Stimulated activated CD8-positive, alpha-beta memory T cell treated with anti-CD3 and anti-CD28 coated beads, Interleukin-15, amount 100 ng/mL, for 48 hours (primary cell): ENCODE measurements around the gene UBR3.
"Not testable (repeated sequence)": the region's sequence is repeated elsewhere in the genome, so short reads cannot be mapped to it uniquely, and the experiment has no call there.

ENCODE experiments used
- DNase-seq, 2 donors: peaks; one replicate each; pipeline ENCODE4 v3.0.0-alpha.2; 2020; ENCODE audit warnings: low read depth in 2 of 2

The UBR3 gene

GRCh38 chr2:169955940-169956339 lies 128.7 kb downstream of the UBR3 start:
- DNase-seq = no peak

- DNase-seq = not testable (repeated sequence)
These were observed 130.0 kb downstream of the UBR3 start for GRCh38 chr2:169957219-169957618.

DNA sequence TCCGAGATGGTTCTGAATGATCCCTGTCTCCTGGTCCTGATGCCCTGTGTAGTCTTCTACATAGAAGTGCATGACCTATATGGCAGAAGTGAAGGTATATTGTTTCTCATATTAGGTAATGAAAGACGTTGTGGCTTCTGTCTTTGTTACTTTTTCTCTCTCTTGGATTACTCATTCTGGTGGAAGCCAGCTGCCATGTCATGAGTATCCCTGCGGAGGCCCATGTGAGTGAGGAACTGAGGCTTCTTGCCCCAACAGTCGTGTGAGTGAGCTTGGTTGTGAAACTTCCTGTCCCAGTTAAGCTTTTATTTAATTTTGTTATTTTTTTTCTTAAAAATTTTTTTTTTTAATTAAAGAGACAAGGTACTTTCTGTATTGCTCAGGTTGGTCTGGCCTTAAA lies 134.7 kb downstream of the UBR3 start:
- DNase-seq = no peak

DNA sequence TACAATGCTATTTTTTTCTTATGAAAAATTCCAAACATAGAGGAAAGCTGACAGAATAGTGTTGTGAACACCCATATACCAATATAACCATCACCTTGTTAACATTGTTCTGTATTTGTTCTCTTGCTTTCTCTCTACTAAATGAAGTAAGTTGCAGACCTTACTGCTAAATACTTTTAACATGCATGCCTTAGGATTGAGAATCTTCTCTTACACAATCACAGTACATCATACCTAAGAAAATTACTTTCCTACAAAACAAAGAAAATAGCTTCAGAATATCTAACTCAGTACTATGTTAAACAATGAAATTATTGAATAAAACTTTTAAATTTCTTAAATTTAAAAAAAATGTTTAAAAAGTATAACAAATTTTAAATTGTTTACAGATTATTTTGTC lies 136.5 kb downstream of the UBR3 start:
- DNase-seq = no peak

GRCh38 chr2:169964740-169965139 lies 137.5 kb downstream of the UBR3 start:
- no peak for DNase-seq

GRCh38 chr2:169965495-169965894 lies 138.2 kb downstream of the UBR3 start:
- DNase-seq = no peak

DNA sequence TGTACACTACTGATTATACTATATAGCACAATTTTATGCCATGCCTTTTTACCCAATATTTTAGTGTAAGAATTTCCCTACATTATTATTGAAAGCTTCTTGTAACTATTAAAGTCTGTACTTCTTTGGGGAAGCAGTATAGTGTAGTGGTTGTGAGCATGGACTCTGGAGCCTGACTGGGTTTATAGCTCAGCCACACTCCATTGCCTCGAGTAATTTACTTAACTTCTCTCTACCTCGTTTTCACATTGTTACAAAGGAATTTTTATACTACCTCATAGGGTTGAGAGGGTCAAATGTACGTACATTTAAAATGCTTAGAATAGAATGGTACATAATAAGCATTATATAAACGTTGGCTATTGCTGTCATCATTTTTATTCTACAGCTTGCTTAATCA lies 139.2 kb downstream of the UBR3 start:
- no peak for DNase-seq

- no peak for DNase-seq
These were observed 141.5 kb downstream of the UBR3 start for GRCh38 chr2:169968743-169969142.

DNA sequence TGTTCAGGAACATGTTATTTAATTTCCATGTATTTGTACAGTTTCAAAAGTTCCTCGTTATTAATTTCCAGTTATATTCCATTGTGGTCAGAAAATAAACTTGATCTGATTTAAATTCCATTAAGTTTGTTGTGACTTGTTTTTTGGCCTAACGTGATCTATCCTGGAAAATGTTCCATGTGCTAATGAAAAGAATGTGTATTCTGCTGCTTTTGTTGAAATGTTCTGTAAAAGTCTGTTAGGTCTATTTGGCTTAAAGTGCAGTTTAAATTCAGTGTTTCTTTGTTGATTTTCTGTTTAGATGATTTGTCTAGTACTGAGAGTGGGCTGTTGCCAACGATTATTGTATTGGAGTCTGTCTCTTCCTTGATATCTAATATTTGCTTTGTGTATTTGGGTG lies 148.0 kb downstream of the UBR3 start:
- DNase-seq = no peak

DNA sequence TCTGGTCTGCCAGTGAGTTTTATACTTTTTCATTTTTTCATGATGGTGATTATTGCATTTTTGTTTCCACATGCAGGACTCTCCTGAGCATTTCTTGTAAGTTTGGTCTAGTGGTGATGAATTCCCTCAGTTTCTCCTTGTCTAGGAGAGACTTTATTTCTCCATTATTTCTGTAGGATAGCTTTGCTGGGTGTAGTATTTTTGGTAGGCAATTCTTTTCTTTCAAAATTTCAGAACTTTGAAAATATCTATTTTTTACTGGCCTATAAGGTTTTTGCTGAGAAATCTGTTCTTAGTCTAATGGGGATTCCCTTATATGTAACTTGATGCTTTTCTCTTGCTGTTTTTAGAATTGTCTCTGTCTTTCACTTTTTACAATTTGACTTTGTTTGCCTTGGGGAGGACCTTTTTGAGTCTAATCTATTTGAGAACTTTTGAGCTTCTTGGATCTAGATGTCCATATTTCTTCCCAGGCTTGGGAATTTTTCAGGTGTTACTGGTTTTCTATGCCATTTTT lies 149.1 kb downstream of the UBR3 start:
- DNase-seq = no peak

GRCh38 chr2:169977530-169977929 lies 150.3 kb downstream of the UBR3 start:
- no peak for DNase-seq

DNA sequence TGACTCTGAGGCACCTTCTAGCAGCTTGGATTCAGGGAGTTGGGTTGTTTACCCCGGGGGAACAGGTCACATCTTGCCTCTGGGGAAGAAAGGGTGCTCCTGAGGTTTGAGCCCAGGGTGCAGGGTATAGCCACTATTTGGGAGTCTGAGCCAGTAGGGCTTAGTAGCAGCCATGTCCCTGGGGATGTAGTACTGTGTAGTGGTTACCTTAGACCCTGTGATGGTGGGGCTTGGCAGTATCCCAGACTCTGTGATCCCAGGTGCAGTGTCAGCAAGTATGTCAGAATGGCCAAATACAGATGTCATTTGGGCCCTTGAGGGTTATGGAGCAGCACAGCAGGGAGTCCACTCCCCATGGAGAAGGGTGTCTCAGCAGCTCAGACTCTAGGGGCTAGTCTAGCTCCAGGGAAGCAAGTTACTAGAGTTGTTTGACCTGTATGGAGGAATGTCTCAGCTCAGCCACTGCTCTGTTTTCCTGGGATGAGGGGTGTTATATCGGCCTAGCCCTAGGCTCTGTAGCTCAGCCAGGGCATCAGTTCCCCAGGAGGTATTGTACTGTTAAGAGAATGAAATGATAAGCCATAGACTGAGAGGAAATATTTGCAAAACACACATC lies 151.3 kb downstream of the UBR3 start:
- no peak for DNase-seq

DNA sequence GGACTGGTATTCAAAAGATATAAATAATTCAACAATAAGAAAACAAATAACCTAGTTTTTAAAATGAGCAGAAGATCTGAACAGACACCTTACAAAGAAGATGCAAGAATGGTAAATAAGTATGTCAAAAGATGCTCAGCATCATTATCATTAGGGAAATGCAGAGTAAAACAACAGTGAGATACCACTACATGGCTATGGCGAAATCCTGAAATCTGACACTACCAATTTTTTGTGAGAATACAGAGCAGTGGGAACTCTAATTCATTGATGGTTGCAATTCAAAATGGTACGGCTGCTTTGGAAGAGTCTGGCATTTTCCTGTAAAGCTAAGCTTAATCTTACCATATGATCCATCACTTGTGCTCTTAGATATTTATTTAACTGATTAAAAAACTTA lies 151.8 kb downstream of the UBR3 start:
- no peak for DNase-seq

DNA sequence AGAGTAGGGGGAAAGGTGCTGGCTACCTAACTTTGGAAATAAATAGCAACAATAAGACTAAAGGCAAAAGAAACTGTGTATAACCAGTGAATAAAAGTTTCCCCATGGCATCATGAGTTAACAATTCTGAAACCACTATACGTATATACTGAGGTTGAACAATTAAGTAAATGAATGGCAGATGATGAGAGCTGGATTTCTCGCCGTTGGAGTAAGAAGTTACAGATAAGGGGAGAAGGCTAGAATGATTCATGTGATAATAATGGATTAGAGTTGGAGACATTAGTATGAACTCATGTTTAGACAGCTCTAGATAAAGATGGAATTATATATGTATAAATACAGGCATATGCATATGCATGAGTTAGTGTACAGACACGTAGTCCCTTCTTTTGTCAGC lies 152.7 kb downstream of the UBR3 start:
- no peak for DNase-seq

- no peak for DNase-seq
These were observed 153.4 kb downstream of the UBR3 start for GRCh38 chr2:169980643-169981042.

DNA sequence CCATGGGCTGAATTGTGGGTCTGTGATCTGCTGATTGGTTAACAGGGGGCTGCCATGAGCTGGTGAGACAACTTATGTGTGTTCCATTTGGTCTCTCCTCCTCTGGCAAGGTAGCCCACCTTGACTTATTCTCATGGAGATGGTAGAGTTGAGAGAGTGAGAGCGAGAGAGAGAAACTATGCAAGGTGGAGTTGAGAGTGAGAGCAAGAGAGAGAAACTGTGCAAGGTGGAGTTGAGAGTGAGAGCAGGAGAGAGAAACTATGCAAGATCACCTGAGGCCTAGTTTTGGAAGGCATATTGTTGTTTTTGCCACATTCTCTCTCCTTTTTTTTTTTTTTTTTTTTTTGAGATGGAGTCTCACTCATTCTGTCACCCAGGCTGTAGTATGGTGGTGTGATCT lies 155.7 kb downstream of the UBR3 start:
- DNase-seq = no peak

DNA sequence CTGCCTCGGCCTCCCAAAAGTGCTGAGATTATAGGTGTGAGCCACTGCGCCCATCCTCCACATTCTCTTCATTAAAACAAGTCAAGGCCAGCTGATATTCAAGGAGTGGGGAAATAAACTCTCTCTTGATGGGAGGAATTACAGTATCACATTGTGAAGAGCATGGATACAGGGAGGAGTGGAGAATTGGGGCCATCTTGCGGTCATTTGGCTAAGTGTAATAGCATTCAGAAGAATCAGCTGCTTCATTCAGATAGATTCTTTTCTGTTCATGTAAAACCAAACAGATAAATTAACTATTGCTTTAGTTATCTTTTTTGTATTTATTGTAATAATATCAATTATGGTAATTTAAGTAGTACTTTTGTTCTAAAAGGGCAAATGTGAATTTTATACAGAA lies 156.3 kb downstream of the UBR3 start:
- no peak for DNase-seq

- DNase-seq = no peak
These were observed 156.9 kb downstream of the UBR3 start for GRCh38 chr2:169984145-169984544.

- no peak for DNase-seq
These were observed 167.5 kb downstream of the UBR3 start for GRCh38 chr2:169994752-169995151.

DNA sequence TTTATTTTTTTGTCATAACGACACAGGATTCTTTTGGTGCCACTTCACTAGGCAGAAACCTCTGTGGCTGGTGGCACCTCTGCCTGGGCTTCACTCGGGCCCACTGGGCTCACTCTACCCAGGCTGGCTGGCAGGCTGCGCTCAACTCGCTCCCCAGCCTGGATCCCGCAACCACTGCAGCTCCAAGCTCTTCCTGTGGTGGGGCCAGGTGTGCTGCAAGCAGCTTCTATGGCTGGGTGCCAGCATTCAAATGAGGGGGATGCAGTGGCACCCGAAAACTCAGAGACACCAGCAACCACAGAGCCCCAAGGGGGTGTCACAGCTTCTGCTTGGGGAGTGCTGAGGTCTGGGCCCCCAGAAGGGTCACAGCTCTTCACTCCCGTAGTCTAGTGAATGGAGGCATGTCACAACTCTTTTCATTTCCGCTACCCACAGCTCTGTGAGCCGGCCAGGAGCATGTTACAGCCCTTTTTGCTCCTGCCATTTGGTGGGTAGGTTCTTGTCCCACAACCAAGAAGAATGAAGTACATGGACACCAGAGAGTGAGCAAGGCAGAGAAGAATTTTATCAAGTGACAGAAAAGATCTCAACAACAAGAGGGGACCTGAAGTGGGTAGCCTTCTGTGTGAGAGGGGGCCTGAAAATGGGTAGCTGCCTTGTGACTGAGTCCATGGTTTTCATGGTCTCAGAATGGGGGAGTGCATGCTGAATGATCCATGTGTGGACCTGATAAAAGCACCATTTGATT lies 170.1 kb downstream of the UBR3 start:
- DNase-seq = no peak

DNA sequence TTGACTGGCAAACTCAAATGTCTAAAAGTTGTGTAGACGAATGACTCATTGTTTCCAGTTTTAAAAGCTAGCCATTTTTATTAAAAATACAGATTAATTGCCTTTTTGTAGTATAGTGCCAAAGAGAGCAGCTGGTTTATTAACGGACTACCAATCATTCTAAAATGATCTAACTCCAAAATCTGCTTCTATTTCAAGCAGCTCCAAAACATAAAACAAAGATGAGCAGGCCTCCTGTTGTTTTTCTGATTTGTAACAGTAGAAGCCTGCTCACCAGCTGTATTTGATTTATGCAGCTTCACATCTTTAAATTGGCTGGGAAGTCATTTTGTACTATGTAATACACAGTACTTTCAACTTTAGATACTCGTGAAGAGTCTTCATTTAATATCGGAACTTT lies 171.8 kb downstream of the UBR3 start:
- no peak for DNase-seq

DNA sequence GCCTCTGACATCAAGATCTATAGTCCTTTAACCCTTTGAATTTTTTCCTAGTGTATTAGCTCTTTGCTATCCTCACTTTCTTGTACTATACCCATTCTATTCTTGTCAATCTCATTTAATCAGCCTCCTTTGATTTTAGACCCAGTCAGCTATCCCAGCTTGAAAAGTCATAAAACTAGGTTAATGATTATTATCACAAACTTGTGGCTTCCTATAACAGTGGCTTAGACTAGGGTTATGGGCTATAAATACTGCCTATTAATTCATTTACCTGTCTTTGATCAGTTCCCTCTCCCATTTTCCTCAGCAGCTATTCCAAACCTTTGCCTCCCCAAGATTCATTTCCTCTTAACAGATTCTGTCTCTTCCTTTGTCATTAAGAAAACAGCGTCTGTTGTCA lies 174.8 kb downstream of the UBR3 start:
- DNase-seq = no peak

DNA sequence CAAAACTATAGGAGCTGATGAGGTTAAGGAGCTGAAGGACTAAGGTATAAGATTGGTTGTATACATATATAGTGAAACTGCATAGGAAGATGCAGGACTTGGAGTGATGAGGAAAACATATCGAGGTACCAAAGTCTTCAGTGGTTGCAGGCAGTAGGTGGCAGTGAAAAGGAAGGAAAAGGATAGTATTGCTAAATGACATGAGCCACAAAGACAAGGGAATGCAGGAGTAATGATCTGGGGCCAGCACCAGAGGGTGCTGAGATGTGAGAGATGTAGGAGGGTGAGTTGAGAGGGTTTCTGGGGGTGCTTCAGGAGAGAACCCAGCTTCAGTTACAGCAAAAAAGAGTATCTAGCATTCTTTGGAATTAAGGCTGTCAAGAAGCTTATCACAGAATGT lies 178.4 kb downstream of the UBR3 start:
- DNase-seq = no peak
